Lung (tissue), 12 donors: Measurements from ENCODE around the gene TSPAN14. TPM values are rescaled to one million over a fixed set of nuclear protein-coding genes. Genes with fewer than 3 reads are reported as not detected.

Source experiments
- ATAC-seq: fragments of 200-7000 bp; cut with Tn5 transposase; one replicate; pipeline ENCODE4 v1.9.1; 2020; ENCODE audit warnings: moderate number of reproducible peaks; ENCODE audit not compliant: insufficient read depth, low FRiP score
- DNase-seq, 3 donors: peaks; one replicate each; pipeline ENCODE4 v3.0.0-alpha.2; 2013 to 2017
- H3K27ac ChIP-seq, 2 donors: one replicate each; pipeline ENCODE4 v1.5.1; 2013; ENCODE audit warnings: mild to moderate bottlenecking in 2 of 2, moderate library complexity in 2 of 2, control low read depth in 1 of 2, inconsistent platforms in 1 of 2, low read depth in 1 of 2, low read length in 1 of 2
- H3K27me3 ChIP-seq, 3 donors: one replicate each; pipeline ENCODE4 v1.5.1; 2013; ENCODE audit warnings: low read length in 2 of 3; ENCODE audit not compliant: control insufficient read depth in 3 of 3, insufficient read depth in 3 of 3
- H3K36me3 ChIP-seq, 4 donors: one replicate each; pipeline ENCODE4 v1.5.1; 2013; ENCODE audit warnings: low read length in 4 of 4, mild to moderate bottlenecking in 1 of 4, moderate library complexity in 1 of 4; ENCODE audit not compliant: control insufficient read depth in 4 of 4, insufficient read depth in 4 of 4
- H3K4me1 ChIP-seq, 5 donors: one replicate each; pipeline ENCODE4 v1.5.1; 2013; ENCODE audit warnings: low read length in 5 of 5, mild to moderate bottlenecking in 2 of 5, moderate library complexity in 1 of 5; ENCODE audit not compliant: control insufficient read depth in 5 of 5, insufficient read depth in 5 of 5
- H3K4me3 ChIP-seq: one replicate; pipeline ENCODE4 v1.5.1; 2013; ENCODE audit warnings: mild to moderate bottlenecking, control low read depth, moderate library complexity
- H3K9ac ChIP-seq, 2 donors: one replicate each; pipeline ENCODE4 v1.5.1; 2013; ENCODE audit warnings: low read length in 2 of 2, control low read depth in 1 of 2; ENCODE audit not compliant: insufficient read depth in 1 of 2
- H3K9me3 ChIP-seq, 4 donors: one replicate each; pipeline ENCODE4 v1.5.1; 2013; ENCODE audit warnings: low read length in 3 of 4, mild to moderate bottlenecking in 1 of 4, moderate library complexity in 1 of 4; ENCODE audit not compliant: control insufficient read depth in 4 of 4, insufficient read depth in 3 of 4
- CTCF ChIP-seq: IDR thresholded peaks from 2 replicates; pipeline ENCODE4 v1.5.1; 2012; ENCODE audit warnings: mild to moderate bottlenecking; ENCODE audit errors: control extremely low read depth, extremely low read depth
- WGBS, 2 donors: extraction: QIAGEN DNeasy Blood & Tissue Kit; methylation state at CpG; one replicate each; pipeline ENCODE4 v1.1.7; 2013; 5-methylcytosine and 5-hydroxymethylcytosine counted together
- polyA plus RNA-seq, 2 donors: library from polyadenylated mRNA; stranded (reverse); fragments of 200-250 nt; gene quantifications; one replicate each; pipeline ENCODE4 v1.2.1, GENCODE V29; 2013
- total RNA-seq, 2 donors: library from RNA; depleted of rRNA in 1 of 2; stranded (reverse); fragments of >200 nt in 1 of 2; gene quantifications; one replicate each; pipeline ENCODE4 v1.2.1, GENCODE V29; 2014 to 2021
- donor health status: control.
- donor health status: control.
- donor health status: Bipolar disorder and iron deficiency.
- donor health status: healthy.
- donor health status: DM: yes; HTN: yes; CAD: no.

TSPAN14 gene
- total and polyA plus RNA-seq, 4 donors, result 40.9 to 187 (median 116) TPM

DNA sequence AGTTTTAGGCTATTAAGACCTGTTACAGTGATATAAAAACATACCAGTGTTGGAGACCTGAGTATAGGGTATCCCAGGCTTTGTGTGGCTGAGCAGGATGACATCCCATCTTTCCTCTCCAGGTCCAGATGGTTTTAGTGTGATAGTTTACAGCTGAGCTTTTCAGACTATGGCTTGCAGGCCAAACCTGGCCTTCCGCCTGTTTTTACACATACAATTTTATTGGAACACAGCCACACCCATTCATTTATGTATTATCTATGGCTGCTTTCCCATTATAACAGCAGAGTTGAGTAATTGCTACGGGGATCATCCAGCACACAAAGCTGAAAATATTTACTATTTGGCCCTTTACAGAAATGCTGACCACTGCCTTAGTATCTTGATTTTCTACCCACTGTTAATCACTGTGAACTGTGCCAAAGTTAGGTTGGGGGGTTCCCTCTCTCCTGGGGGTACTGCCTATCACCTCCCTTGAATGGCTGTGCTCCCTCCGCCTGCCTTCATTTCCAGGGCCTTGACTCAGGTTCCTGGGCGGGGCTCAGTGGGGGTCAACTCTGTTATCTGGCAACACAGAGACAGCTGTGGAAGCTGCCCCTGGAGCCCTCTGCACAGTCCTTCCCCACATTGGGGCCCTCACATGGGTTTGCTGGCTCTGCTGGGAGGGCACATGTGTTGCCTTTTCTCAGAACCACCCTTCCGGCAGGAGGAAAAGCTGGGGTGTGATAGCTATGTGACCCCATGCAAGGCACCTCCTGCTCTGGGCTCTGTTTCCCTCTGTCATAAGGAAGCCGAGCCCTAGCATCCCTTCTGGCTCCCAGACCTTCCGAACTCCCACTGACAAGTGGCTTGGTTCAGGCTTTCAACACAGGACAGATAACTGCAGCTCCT is 43.3 kb downstream of the TSPAN14 start:
- ATAC-seq, result peak; percentile 11
- Histone ChIP-seq H3K27ac (peak overlapping the region; percentile 50 to 91), H3K27me3 (no peaks in the 10 kb centered on the region), H3K4me3 (no peak overlapping the region), H3K36me3 (peaks cover 0 to 7% (median 0%) of the 10 kb centered on the region in 4 donors), H3K9ac (peak overlapping the region in 1 of 2 donors; percentile 14), H3K9me3 (no peaks in the 10 kb centered on the region), H3K4me1 (peaks cover 18 to 59% (median 39%) of the 10 kb centered on the region in 5 donors)
- TF ChIP-seq CTCF, result no peak
- peak; percentile 71 to 94 (median 90) for DNase-seq
- 27 to 42% methylated on average over 7 of the region's 7 CpGs for WGBS, 2 donors

DNA sequence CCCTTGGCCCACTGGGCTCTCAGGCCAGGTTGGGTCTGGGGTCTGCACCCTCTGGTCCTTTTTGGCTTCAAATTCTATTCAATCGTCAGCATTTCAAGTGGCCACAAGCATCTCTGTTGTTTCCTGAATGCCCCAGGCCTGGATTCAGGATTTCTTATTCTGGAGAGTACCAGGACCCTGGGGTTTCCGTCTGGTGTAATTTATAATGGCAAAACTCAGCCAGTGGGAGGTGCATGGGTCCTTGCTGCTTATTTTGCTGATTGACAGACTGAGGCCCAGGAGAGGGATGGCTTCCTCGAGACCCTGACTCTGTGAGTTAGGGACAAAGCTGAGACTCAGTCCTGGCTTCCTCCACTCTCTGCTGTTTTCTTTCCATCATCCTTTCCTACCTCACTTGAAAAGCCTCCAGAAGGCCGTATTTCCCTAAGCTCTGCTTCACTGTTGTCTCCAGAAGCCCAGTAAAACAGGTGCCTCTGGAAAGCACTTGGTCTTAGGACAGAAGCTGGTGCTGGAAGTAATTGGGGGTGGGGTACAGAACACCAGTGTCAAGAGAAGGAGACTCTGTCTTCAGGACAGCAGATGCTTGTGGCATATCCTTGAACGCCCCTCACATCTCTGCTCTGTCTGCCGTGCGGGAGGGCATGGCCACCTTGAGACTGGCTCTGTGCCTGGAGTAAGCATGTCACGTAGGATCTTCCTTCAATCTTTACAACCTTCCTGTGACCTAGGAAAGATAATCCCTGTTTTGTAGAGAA is 44.1 kb downstream of the TSPAN14 start:
- Histone ChIP-seq H3K4me1 (peaks cover 18 to 63% (median 39%) of the 10 kb centered on the region in 5 donors), H3K27me3 (no peaks in the 10 kb centered on the region), H3K27ac (peak overlapping the region; percentile 50 to 91), H3K4me3 (no peak overlapping the region), H3K9me3 (no peaks in the 10 kb centered on the region), H3K9ac (peak overlapping the region in 1 of 2 donors; percentile 47), H3K36me3 (peaks cover 0 to 7% (median 0%) of the 10 kb centered on the region in 4 donors)
- WGBS, 2 donors, result 26 to 34% methylated on average over 8 of the region's 8 CpGs
- peak in 1 of 3 donors; percentile 23 for DNase-seq
- no peak for ATAC-seq
- no peak for TF ChIP-seq CTCF

GRCh38 chr10:80498833-80499741 is 45.0 kb downstream of the TSPAN14 start:
- Histone ChIP-seq H3K9me3 (no peaks in the 10 kb centered on the region), H3K4me1 (peaks cover 18 to 65% (median 39%) of the 10 kb centered on the region in 5 donors), H3K27me3 (no peaks in the 10 kb centered on the region), H3K4me3 (no peak overlapping the region), H3K27ac (peak overlapping the region; percentile 75 to 91), H3K9ac (peak overlapping the region in 1 of 2 donors; percentile 47), H3K36me3 (peaks cover 0 to 6% (median 0%) of the 10 kb centered on the region in 4 donors)
- TF ChIP-seq CTCF, result no peak
- ATAC-seq (peak; percentile 81), DNase-seq (peak; percentile 89 to 95 (median 92))
- WGBS, 2 donors, result 19 to 23% methylated on average over 14 of the region's 14 CpGs
